Loucy (cell line): Measurements from ENCODE around the gene PLPPR3.

Experiments
- H2AFZ ChIP-seq: fragments of 200-600 bp; sonication (generic); 2 replicates; pipeline ENCODE4 v1.6.0; 2016; ENCODE audit warnings: antibody characterized with exemption, mild to moderate bottlenecking, low read length, moderate library complexity
- H3F3A ChIP-seq: fragments of 200-600 bp; 2 replicates; pipeline ENCODE4 v1.6.0; 2016; ENCODE audit warnings: antibody characterized with exemption, low read depth, mild to moderate bottlenecking
- H3K27me3 ChIP-seq: fragments of 200-600 bp; sonication (generic); 2 replicates; pipeline ENCODE4 v1.6.1; 2014; ENCODE audit warnings: low read length, mild to moderate bottlenecking; ENCODE audit not compliant: insufficient read depth, poor library complexity, severe bottlenecking
- H3K36me3 ChIP-seq: fragments of 200-600 bp; sonication (generic); 2 replicates; pipeline ENCODE4 v1.6.1; 2016; ENCODE audit warnings: low read length; ENCODE audit not compliant: insufficient read depth
- H3K4me1 ChIP-seq: fragments of 200-600 bp; sonication (generic); 2 replicates; pipeline ENCODE4 v1.5.1; 2014; ENCODE audit warnings: low read length, mild to moderate bottlenecking; ENCODE audit not compliant: insufficient read depth, poor library complexity, severe bottlenecking
- H3K4me2 ChIP-seq: fragments of 200-600 bp; sonication (generic); 2 replicates; pipeline ENCODE4 v1.6.0; 2014; ENCODE audit warnings: antibody characterized with exemption, low read length, low read depth, mild to moderate bottlenecking; ENCODE audit not compliant: poor library complexity, severe bottlenecking
- H3K4me3 ChIP-seq: fragments of 200-600 bp; sonication (generic); 2 replicates; pipeline ENCODE4 v1.5.1; 2014; ENCODE audit warnings: low read length, mild to moderate bottlenecking, mixed read lengths; ENCODE audit not compliant: poor library complexity, severe bottlenecking
- H3K79me2 ChIP-seq: fragments of 200-600 bp; sonication (generic); 2 replicates; pipeline ENCODE4 v1.6.1; 2014; ENCODE audit warnings: low read length; ENCODE audit not compliant: insufficient read depth
- H3K9ac ChIP-seq: fragments of 200-600 bp; sonication (generic); 2 replicates; pipeline ENCODE4 v1.6.0; 2014; ENCODE audit warnings: mild to moderate bottlenecking, low read depth, low read length, moderate library complexity; ENCODE audit not compliant: poor library complexity, severe bottlenecking
- H3K9me2 ChIP-seq: fragments of 200-600 bp; sonication (generic); replicated peaks from 2 replicates; pipeline ENCODE4 v1.6.1; 2016; ENCODE audit warnings: low read depth, low read length, mixed read lengths
- H3K9me3 ChIP-seq: fragments of 200-600 bp; sonication (generic); 2 replicates; pipeline ENCODE4 v1.6.1; 2014; ENCODE audit warnings: mild to moderate bottlenecking, antibody characterized with exemption, low read length, low read depth; ENCODE audit not compliant: insufficient read depth
- H4K20me1 ChIP-seq: fragments of 200-600 bp; sonication (generic); 2 replicates; pipeline ENCODE4 v1.6.0; 2014; ENCODE audit warnings: antibody characterized with exemption, low read length, mild to moderate bottlenecking; ENCODE audit not compliant: insufficient read depth, poor library complexity, severe bottlenecking
- EZH2phosphoT487 ChIP-seq: fragments of 200-600 bp; IDR thresholded peaks from 2 replicates; pipeline ENCODE4 v1.6.1; 2018; ENCODE audit warnings: antibody characterized with exemption, mild to moderate bottlenecking, moderate library complexity, borderline replicate concordance
- TF ChIP-seq, protein P1 (sequence below): fragments of 200-600 bp; sonication (generic); conservative IDR thresholded peaks from 2 replicates; pipeline ENCODE4 v1.5.1; 2014; ENCODE audit warnings: mild to moderate bottlenecking, antibody characterized with exemption, low read length

Gene PLPPR3

GRCh38 chr19:869245-870177, 47.8 kb upstream of the PLPPR3 start:
- Histone ChIP-seq H3K4me1 (no peaks in the 10 kb centered on the region), H3K9me2 (no peaks in the 10 kb centered on the region), H4K20me1 (no peaks in the 10 kb centered on the region), H3K36me3 (no peaks in the 10 kb centered on the region; the same call in 1 of the 2 replicates), H3K9ac (no peak overlapping the region), H3F3A (no peaks in the 10 kb centered on the region; the same call in 1 of the 2 replicates), H3K4me2 (no peak overlapping the region), H3K9me3 (no peaks in the 10 kb centered on the region), H3K27me3 (no peaks in the 10 kb centered on the region), H2AFZ (no peak overlapping the region), H3K4me3 (no peak overlapping the region), H3K79me2 (no peaks in the 10 kb centered on the region)
- TF ChIP-seq EZH2phosphoT487 = no peak
- TF ChIP-seq, protein P1, sequence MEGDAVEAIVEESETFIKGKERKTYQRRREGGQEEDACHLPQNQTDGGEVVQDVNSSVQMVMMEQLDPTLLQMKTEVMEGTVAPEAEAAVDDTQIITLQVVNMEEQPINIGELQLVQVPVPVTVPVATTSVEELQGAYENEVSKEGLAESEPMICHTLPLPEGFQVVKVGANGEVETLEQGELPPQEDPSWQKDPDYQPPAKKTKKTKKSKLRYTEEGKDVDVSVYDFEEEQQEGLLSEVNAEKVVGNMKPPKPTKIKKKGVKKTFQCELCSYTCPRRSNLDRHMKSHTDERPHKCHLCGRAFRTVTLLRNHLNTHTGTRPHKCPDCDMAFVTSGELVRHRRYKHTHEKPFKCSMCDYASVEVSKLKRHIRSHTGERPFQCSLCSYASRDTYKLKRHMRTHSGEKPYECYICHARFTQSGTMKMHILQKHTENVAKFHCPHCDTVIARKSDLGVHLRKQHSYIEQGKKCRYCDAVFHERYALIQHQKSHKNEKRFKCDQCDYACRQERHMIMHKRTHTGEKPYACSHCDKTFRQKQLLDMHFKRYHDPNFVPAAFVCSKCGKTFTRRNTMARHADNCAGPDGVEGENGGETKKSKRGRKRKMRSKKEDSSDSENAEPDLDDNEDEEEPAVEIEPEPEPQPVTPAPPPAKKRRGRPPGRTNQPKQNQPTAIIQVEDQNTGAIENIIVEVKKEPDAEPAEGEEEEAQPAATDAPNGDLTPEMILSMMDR = no peak

- TF ChIP-seq, protein P1 = no peak
- TF ChIP-seq EZH2phosphoT487 = no peak
- Histone ChIP-seq H3K79me2 (no peaks in the 10 kb centered on the region), H3F3A (no peaks in the 10 kb centered on the region; the same call in 1 of the 2 replicates), H3K9ac (no peak overlapping the region), H2AFZ (no peak overlapping the region), H3K36me3 (no peaks in the 10 kb centered on the region; the same call in 1 of the 2 replicates), H3K4me2 (no peak overlapping the region), H3K9me2 (no peaks in the 10 kb centered on the region), H3K4me1 (no peaks in the 10 kb centered on the region), H3K9me3 (no peaks in the 10 kb centered on the region), H3K27me3 (no peaks in the 10 kb centered on the region), H3K4me3 (no peak overlapping the region), H4K20me1 (no peaks in the 10 kb centered on the region)
Observed at GRCh38 chr19:868458-869244, 46.9 kb upstream of the PLPPR3 start.

- Histone ChIP-seq H3K27me3 (no peaks in the 10 kb centered on the region), H3K4me3 (no peak overlapping the region), H3F3A (no peaks in the 10 kb centered on the region; the same call in 1 of the 2 replicates), H3K4me2 (no peak overlapping the region), H2AFZ (no peak overlapping the region), H3K9me2 (no peaks in the 10 kb centered on the region), H3K9me3 (no peaks in the 10 kb centered on the region), H3K9ac (no peak overlapping the region), H3K79me2 (no peaks in the 10 kb centered on the region), H3K36me3 (no peaks in the 10 kb centered on the region; the same call in 1 of the 2 replicates), H3K4me1 (no peaks in the 10 kb centered on the region), H4K20me1 (no peaks in the 10 kb centered on the region)
- no peak for TF ChIP-seq EZH2phosphoT487
- TF ChIP-seq, protein P1 = no peak
Observed at GRCh38 chr19:867855-868457, 46.2 kb upstream of the PLPPR3 start.
